Forelimb muscle (tissue), 1 donor: ENCODE data around the gene RTKN2. TPM values are rescaled to one million over a fixed set of nuclear protein-coding genes. Genes with fewer than 3 reads are reported as not detected.

ENCODE experiments used
- DNase-seq: peaks from one replicate; pipeline ENCODE4 v3.0.0-alpha.2; 2013; ENCODE audit warnings: low read depth
- polyA plus RNA-seq: library from polyadenylated mRNA; unstranded; fragments of 120-200 nt; gene quantifications from one replicate; pipeline ENCODE4 v1.2.1, GENCODE V29; 2013; ENCODE audit not compliant: insufficient read length

The RTKN2 gene
- polyA plus RNA-seq, 1 donor, result 4.5 TPM

DNA sequence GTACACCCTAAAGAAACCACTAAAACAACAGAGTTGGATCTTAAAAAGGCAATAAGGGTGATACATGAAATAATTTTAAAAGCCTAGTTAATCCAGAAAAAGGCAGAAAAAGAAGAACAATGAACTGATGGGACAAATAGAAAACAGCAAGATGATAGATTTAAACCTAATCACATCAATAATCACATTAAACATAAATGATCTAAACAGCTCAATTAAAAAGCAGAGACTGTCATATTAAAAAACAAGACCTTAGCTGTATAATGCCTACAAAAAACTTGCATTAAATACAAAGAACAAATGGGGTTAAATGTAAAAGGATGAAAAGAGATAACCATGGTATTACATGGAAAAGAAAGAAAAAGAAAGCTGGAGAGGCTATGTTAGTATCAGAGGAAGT is 96.2 kb downstream of the RTKN2 start:
- DNase-seq, result no peak

DNA sequence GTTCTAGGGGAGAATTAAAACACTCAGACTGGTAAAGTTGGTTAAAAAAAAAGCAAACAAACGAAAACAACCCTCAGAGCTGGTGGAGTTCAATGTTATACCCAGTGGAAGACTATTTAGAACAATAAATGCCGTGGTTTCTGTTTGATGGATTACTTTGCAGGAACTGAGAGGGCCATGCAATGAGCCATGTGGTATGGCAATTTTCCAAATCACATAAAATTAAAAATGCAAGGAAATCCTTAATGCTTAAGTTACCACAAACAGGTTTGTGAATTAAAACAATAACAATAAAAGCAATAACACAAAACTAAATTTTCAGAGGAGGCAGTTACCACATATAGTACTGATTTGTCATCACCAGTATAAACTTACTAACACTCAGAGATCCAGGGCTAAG is 96.9 kb downstream of the RTKN2 start:
- no peak for DNase-seq

DNA sequence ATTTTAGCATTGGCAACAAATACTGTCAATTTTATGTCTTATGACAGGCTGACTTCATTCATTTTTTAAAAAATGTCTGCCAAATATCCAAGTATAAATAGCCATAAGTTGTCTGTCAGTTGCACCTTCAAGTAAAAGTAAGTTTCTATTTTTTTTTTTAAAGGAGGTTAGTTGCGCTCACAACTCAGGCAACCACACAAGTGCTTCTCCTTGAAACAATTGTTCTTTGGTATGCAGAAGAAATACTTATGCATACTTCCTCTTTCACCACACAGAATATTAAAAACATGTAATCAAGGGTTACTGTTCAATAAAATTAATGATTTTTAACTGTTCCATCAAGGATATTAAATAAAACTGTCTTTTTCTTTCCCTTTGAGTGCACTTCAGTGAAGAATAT is 97.9 kb downstream of the RTKN2 start:
- no peak for DNase-seq

GRCh38 chr10:62166331-62167131 is 102.1 kb downstream of the RTKN2 start:
- DNase-seq, result no peak

DNA sequence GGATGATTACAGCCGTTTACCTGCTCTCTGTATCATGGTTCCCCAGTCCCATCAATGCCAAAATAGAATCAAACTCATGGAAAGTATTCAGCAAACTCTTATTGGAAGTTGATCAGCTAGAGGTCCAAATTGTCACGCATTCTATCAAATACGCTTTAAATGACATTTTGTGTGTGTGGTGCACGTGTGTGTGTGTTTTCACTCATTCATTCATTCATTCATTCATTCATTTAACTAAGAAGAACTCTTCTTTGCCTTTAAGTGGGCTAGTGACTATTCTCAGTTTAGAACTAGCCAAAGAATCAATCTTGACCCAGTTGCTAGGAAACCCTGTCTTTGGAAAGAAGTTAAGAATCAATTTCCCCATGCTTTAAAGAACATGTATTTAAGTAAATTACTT is 102.8 kb downstream of the RTKN2 start:
- no peak for DNase-seq

GRCh38 chr10:62163024-62163423 is 105.6 kb downstream of the RTKN2 start:
- no peak for DNase-seq

GRCh38 chr10:62162261-62162981 is 106.2 kb downstream of the RTKN2 start:
- no peak for DNase-seq

- DNase-seq, result no peak
These were observed 109.3 kb downstream of the RTKN2 start for GRCh38 chr10:62159351-62159750.

GRCh38 chr10:62157601-62158000 is 111.0 kb downstream of the RTKN2 start:
- no peak for DNase-seq

- no peak for DNase-seq
These were observed 113.5 kb downstream of the RTKN2 start for GRCh38 chr10:62155054-62155680.

DNA sequence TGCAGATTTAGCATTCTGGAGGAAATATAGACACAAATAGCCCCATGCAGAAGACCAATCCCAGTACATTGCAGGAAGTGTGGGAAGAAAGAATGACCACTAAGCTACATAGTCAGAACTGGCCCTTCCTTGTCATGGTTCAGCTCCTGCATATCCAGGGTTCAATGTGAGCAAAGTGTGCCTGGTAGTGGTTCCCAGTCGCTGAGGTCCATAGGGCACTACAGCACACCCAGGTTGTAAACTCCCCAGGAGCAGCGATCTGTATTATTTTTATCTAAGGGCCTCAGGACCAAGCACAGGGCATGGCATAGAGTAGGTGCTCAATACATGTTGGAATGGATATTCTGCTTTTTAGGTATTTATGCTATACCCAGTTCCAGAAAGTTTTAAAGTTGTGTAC is 114.4 kb downstream of the RTKN2 start:
- DNase-seq, result no peak

GRCh38 chr10:62153191-62153590 is 115.5 kb downstream of the RTKN2 start:
- no peak for DNase-seq

DNA sequence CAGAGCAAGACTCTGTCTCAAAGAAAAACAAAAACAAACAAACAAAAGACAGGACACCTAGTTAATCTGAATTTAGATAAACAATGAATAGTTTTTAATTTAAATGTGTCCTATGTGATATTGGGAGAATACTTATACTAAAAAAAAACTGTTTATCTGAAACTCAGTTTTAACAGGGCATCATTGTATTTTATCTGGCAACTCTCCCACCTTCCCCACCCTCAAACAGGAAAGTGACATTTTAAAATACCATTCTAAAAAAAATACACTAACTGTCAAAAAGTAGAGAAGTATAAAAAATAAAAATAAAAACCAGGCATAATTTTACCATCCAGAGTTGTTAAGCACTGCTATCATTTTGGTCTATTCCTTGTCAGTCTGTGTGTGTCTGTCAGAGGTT is 119.0 kb downstream of the RTKN2 start:
- no peak for DNase-seq

DNA sequence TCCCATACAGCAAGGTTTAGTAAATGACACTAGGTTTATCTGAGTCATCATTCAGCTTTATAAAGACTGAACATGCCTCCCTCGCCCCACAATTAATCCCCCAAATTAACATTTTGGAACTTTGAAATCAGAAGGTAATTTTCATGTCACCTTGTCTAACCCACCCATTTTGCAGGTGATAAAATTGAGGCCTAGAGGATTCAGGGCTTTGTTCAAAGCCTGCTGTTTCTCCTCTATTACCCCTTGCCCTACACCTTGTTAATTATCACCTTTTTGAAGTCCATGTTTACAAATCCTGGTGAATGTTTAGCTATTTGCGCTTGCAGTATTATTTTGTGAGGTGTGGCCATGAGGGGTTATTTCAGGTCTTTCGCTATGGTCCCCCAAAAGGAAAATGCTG is 120.5 kb downstream of the RTKN2 start:
- no peak for DNase-seq

- DNase-seq, result no peak
These were observed 121.2 kb downstream of the RTKN2 start for GRCh38 chr10:62147425-62147824.

DNA sequence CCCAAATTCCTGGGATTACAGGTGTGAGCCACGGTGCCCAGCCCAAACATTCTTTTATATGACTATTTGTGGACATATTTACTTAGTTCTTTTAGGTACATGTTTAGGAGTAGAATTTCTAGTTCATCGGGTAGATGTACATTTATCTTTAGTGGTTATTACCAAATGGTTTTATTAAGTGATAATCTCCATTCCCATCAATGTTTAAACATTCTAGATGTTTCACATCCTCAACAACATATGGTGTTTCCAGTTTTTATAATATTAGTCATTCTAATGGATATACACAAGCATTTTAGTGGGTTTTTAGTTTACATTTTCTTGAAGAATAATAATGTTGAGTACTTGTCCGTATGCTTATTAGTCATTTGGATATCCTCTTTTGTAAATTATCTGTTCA is 131.7 kb downstream of the RTKN2 start:
- no peak for DNase-seq

DNA sequence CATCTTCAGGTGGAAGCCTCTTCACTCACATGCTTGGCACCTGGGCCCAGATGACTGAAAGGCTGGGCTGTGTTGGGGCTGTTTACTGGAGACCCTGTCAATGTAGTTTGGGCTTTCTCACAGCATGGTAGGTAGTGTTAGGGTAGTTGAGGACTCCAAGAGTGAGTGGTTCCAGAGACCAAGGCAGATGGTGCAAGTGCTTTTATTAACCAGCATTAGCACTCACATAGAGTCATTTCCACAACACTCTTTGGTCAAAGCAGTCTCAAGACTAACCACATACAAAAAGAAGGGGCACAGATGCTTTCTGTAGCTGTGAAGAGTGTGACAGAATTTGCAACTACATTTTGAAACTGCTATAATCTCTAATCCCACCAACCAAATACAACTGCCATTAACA is 135.0 kb downstream of the RTKN2 start:
- no peak for DNase-seq

Other genes with a start within 250 kb of the RTKN2 start
- gene ZNF365, start 105.5 kb upstream of the RTKN2 start, polyA plus RNA-seq, result 0.11 TPM